Adrenal gland (tissue), 12 donors: ENCODE results near the gene METRNL. TPM values are rescaled to one million over a fixed set of nuclear protein-coding genes. Genes with fewer than 3 reads are reported as not detected.

ENCODE experiments used
- DNase-seq, 7 donors: peaks; one replicate each; pipeline ENCODE4 v3.0.0-alpha.2; 2019 to 2020
- H3K27ac ChIP-seq, 5 donors: fragments of 200-600 bp; sonication (generic) in 4 of 5; 1 replicate in 3 of 5; 2 replicates in 2 of 5; pipeline versions ENCODE4 v1.5.1 to v1.8.0; 2016 to 2020; ENCODE audit warnings: mild to moderate bottlenecking in 1 of 5
- H3K27me3 ChIP-seq: fragments of 200-600 bp; 2 replicates; pipeline ENCODE4 v1.8.0; 2021
- H3K36me3 ChIP-seq, 2 donors: fragments of 200-600 bp; replicated peaks in 1 of 2; 1 replicate in 1 of 2; 2 replicates in 1 of 2; pipeline versions ENCODE4 v1.5.1 to v1.8.0; 2018 to 2022
- H3K4me1 ChIP-seq, 2 donors: fragments of 200-600 bp; replicated peaks in 1 of 2; 1 replicate in 1 of 2; 2 replicates in 1 of 2; pipeline versions ENCODE4 v1.5.1 to v1.8.0; 2018 to 2021
- H3K4me3 ChIP-seq, 4 donors: fragments of 200-600 bp; sonication (generic) in 3 of 4; one replicate each; pipeline ENCODE4 v1.5.1; 2016 to 2018
- H3K9me3 ChIP-seq, 3 donors: fragments of 200-600 bp; sonication (generic) in 1 of 3; replicated peaks in 1 of 3; 1 replicate in 2 of 3; 2 replicates in 1 of 3; pipeline versions ENCODE4 v1.5.1 to v1.8.0; 2016 to 2021
- POLR2A ChIP-seq, 2 donors: fragments of 450-650 bp; IDR thresholded peaks; one replicate each; pipeline ENCODE4 v1.6.1; 2017; ENCODE audit warnings: antibody characterized with exemption in 2 of 2, mild to moderate bottlenecking in 2 of 2, moderate library complexity in 1 of 2
- WGBS, 4 donors: extraction: QIAGEN DNeasy Blood & Tissue Kit in 2 of 4; methylation state at CpG; one replicate each; pipeline versions ENCODE4 v1.1.5 to v1.1.7; 2013 to 2017; 5-methylcytosine and 5-hydroxymethylcytosine counted together
- intact Hi-C, 2 donors: fragments of 100-400 bp; cut with DNase I; formaldehyde crosslinking; loops; one replicate each; pipeline versions ENCODE4 v1.14.1 to v1.15.0; 2022 to 2023
- polyA plus RNA-seq, 3 donors: library from polyadenylated mRNA; stranded (reverse); fragments of 200-250 nt in 2 of 3; fragments of 350-450 nt in 1 of 3; fragmentation: Illumina TruSeq in 1 of 3; extraction: RNeasy Lipid Tissue Mini Kit (QIAGEN cat#74804) in 1 of 3; gene quantifications; one replicate each; pipeline ENCODE4 v1.2.3, GENCODE V29; 2013 to 2014
- total RNA-seq, 9 donors: library from RNA; depleted of rRNA in 4 of 9; stranded (reverse); fragments of >200 nt in 4 of 9; fragments of 120-200 nt in 1 of 9; fragmentation: NEBNext Ultra II Directional in 1 of 9; extraction: Animal tissue kit (Norgen Biotek cat#: 25700) in 1 of 9; gene quantifications; one replicate each; pipeline versions ENCODE4 v1.1.0 to v1.2.4, GENCODE V29; 2013 to 2023
- TF ChIP-seq, protein P1 (sequence below), 6 experiments: fragments of 450-650 bp in 4 of 6; fragments of 200-600 bp in 2 of 6; sonication (generic) in 1 of 6; IDR thresholded peaks; 1 replicate in 5 of 6; 2 replicates in 1 of 6; pipeline versions ENCODE4 v1.5.1 to v1.8.0; 2016 to 2021; ENCODE audit warnings: antibody characterized with exemption in 6 of 6, mild to moderate bottlenecking in 2 of 6, moderate library complexity in 1 of 6
- donor health status: healthy with polysubstance abuse.
- donor health status: Bipolar disorder and iron deficiency.
- donor health status: DM: yes; HTN: yes; CAD: no.
- donor health status: DM: no; HTN: no; CAD: no.
- donor health status: DM: no; HTN: no; CAD: no.
- donor health status: DM: yes; HTN: yes; CAD: no.

METRNL gene
- total and polyA plus RNA-seq, 12 donors, result 1.9 to 72.7 (median 25.9) TPM

DNA sequence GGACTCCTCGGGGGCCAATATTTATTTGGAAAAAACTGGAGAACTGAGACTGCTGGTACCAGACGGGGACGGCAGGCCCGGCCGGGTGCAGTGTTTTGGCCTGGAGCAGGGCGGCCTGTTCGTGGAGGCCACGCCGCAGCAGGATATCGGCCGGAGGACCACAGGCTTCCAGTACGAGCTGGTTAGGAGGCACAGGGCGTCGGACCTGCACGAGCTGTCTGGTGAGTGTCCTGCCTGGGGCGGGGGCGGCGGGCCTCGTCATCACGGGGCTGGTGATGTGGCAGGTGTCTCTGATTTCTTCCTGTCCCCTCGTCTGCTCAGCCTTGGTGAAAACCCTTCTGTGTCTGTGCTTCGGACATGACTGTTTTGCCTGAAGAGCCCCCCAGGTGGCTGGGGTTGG is 5.7 kb downstream of the METRNL start:
- H3K27ac ChIP-seq, result no peak overlapping the region
- TF ChIP-seq POLR2A (IDR thresholded peaks at IDR 0.05), result no peak
- TF ChIP-seq, protein P1, sequence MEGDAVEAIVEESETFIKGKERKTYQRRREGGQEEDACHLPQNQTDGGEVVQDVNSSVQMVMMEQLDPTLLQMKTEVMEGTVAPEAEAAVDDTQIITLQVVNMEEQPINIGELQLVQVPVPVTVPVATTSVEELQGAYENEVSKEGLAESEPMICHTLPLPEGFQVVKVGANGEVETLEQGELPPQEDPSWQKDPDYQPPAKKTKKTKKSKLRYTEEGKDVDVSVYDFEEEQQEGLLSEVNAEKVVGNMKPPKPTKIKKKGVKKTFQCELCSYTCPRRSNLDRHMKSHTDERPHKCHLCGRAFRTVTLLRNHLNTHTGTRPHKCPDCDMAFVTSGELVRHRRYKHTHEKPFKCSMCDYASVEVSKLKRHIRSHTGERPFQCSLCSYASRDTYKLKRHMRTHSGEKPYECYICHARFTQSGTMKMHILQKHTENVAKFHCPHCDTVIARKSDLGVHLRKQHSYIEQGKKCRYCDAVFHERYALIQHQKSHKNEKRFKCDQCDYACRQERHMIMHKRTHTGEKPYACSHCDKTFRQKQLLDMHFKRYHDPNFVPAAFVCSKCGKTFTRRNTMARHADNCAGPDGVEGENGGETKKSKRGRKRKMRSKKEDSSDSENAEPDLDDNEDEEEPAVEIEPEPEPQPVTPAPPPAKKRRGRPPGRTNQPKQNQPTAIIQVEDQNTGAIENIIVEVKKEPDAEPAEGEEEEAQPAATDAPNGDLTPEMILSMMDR (IDR thresholded peaks at IDR 0.05), result no peak
- H3K4me3 ChIP-seq, result no peak overlapping the region
- peaks cover 0 to 15% of the 10 kb centered on the region in 2 donors for H3K4me1 ChIP-seq
- intact Hi-C loops, result no loop called here
- H3K36me3 ChIP-seq, result peaks cover 0 to 6% of the 10 kb centered on the region in 2 donors
- no peaks in the 10 kb centered on the region for H3K27me3 ChIP-seq
- DNase-seq, result no peak
- H3K9me3 ChIP-seq, result no peaks in the 10 kb centered on the region
- 85 to 94% (median 90%) methylated on average over 2 to 22 of the region's 22 CpGs for WGBS, 4 donors

DNA sequence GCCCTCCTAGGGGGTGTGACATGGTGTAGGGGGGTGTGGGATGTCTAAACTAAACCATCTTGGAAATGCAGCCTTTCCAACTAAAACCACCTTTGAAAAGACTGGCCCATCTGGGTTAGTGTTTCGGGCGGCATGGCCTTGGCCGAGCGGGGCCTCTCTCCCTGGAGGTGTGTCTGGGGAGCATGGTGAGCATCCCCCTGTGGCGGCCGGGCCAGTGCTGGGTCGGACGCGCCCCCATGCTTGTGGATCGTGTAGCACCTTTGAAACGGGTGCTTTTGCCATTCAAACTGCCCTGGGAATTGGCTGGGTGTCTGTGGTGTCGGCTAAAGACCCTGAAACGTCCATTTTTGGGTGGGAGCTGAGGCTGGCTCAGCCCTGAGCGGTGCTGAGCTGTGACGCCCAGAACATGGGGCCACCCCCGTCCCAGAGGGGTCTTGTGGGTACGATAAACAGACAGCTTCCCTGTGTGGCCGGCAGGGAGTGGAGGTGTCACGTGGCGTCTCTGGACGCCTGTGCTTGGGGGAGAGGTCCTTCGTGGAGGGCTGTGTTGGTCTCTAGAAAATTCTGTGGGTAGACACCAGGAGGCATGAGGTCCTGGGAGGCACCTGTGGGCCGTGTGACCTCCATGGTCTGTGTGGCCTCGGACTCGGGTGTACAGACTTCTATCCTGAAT is 6.3 kb downstream of the METRNL start:
- H3K27ac ChIP-seq, result no peak overlapping the region
- TF ChIP-seq POLR2A (IDR thresholded peaks at IDR 0.05), result no peak
- TF ChIP-seq, protein P1 (IDR thresholded peaks at IDR 0.05), result no peak
- DNase-seq, result no peak
- H3K36me3 ChIP-seq, result peaks cover 0 to 6% of the 10 kb centered on the region in 2 donors
- no peaks in the 10 kb centered on the region for H3K27me3 ChIP-seq
- H3K9me3 ChIP-seq, result no peaks in the 10 kb centered on the region
- WGBS, 4 donors, result 83 to 94% (median 87%) methylated on average over 12 to 25 of the region's 25 CpGs
- intact Hi-C loops, result no loop called here
- H3K4me1 ChIP-seq, result peaks cover under 1 to 15% of the 10 kb centered on the region in 2 donors
- H3K4me3 ChIP-seq, result no peak overlapping the region

DNA sequence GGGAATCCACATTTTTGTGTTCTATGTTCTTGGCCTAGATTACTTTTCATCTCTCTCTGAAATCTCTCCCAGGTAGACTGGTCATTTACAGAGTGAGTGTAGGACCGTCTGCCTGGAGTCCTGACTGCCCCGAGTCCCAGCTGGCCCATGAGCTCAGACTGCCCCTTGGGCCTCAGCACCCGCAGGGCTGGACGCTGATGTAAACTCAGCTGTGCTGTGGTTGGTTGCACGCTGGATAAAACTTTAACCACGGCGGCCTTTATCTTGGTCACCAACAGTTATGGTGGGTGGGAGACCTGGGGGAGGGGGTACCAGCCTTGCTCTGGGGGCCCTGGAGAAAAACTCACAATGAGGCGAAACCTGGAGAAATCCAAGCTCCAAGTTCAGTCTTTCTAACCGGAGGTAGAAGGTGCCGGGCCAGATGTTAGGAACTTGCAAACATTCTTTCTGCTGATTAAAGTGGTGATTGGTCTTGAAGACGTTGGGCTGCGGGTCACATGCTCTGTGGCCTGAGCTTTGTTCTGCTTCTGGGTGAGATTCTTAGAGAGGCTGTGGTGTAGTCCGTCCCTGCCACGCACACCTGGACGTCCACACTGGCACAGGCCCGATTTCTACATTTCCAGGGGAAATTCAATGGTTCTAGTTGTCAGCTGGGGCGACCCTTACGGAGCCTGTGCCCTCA is 6.9 kb downstream of the METRNL start:
- H3K27ac ChIP-seq, result no peak overlapping the region
- no peak for DNase-seq
- TF ChIP-seq POLR2A (IDR thresholded peaks at IDR 0.05), result no peak
- TF ChIP-seq, protein P1 (IDR thresholded peaks at IDR 0.05), result no peak

DNA sequence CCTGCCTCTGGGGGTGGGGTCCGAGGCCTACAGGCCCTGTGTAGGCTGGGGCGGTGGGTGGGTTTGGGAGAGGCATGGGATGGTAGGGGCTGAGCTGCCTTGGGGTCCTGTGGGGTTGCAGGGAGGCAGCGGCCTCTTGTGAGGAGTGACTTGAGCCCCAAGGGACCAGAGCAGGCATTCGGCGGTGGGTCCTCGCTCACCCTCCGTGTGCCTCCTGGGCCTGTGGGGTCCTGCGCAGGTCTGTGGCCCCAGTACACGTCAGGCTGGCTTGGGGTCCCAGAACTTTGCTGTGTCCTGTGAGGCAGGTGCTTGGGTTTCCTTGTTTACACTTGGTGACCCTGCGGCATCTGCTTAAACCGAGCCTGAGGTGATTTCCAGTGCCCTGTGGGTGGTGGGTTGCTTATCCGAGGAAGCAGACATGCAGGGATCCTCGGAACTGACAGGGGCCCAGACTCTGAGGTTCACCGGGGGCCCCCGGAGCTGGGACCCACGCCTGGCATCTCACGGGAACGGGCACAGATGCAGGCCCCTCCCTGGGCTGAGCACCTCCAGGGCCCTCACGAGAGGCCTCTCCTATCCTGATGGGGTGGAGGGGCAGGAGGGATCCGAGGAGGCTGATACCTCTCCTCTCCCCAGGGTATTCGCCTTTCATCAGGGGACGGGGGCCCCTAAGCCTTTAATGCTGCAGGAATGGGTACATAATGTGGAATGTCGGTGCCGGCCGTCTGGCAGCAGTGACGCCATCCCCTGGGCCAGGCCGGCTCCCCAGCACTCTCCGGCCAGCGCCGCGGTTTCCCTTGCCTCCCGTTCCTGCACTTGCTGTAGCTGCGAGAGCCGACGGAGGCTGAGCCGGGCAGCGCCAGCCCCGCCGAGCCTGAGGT is 7.7 kb downstream of the METRNL start:
- Histone ChIP-seq H3K4me1 (peaks cover 12 to 15% of the 10 kb centered on the region in 2 donors), H3K27ac (no peak overlapping the region), H3K27me3 (no peaks in the 10 kb centered on the region), H3K4me3 (no peak overlapping the region), H3K36me3 (peaks cover 0 to 6% of the 10 kb centered on the region in 2 donors), H3K9me3 (no peaks in the 10 kb centered on the region)
- DNase-seq, result no peak
- TF ChIP-seq, protein P1 (IDR thresholded peaks at IDR 0.05), result no peak
- TF ChIP-seq POLR2A (IDR thresholded peaks at IDR 0.05), result no peak
- intact Hi-C loops, result no loop called here
- WGBS, 4 donors, result 93 to 96% (median 94%) methylated on average over 20 to 39 of the region's 39 CpGs

More for the DNA sequence above, 6.9 kb downstream of the METRNL start:
- Histone ChIP-seq H3K4me3 (no peak overlapping the region), H3K4me1 (peaks cover 7 to 18% of the 10 kb centered on the region in 2 donors), H3K27me3 (no peaks in the 10 kb centered on the region), H3K36me3 (peaks cover 0 to 6% of the 10 kb centered on the region in 2 donors), H3K9me3 (no peaks in the 10 kb centered on the region)
- intact Hi-C loops, result no loop called here
- WGBS, 4 donors, result 87 to 94% (median 88%) methylated on average over 12 to 18 of the region's 18 CpGs
